ENCODE results near the gene MYCT1.
"Not testable (repeated sequence)": the region's sequence is repeated elsewhere in the genome, so short reads cannot be mapped to it uniquely, and the experiment has no call there.

Gene MYCT1

DNA sequence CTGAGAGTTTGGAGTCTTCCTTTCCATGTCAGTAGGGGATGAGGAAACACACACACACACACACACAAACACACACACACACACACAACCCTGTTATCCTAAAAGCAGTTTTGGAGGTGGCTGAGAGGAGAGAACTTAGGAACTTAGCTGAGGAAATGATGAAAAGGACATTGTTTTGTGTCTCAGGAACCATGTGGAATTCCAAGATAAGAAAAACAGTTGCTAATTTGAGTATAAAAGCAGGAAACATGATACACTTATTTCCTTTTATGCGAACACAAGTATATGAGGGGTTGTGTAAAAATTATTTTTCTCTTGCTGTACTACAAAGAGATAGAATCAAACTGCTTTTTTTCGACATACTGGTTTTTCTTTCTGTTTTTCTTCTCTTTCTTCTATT is at the start of gene MYCT1:
MYCT1 (plus strand) TSS at position 264 of the 400 bp plus-strand sequence; CDS start at position 270, 6 bp downstream.
- DNase-seq: no peak

GRCh38 chr6:152648105-152648504 is 49.6 kb upstream of the MYCT1 start:
- DNase-seq: no peak

DNA sequence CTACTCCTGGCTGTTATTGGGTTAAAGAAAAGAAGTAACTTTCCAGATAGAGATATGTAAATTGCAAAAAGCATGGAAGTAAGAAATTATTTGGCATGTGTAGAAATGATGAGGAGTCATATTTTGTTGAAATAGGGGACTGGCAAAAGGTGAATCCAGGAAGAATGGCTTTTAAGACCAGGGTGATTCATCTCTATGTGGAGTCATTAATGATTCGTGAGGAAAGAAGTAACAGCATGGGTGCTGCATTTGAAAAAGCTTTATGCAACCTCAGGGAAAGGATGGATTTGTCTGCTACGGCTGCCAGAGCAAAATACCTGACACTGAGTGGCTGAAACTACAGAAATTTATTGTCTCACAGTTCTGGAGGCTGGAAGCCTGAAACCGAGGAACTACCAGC is 45.7 kb upstream of the MYCT1 start:
- no peak for DNase-seq

GRCh38 chr6:152661776-152662175 is 35.9 kb upstream of the MYCT1 start:
- no peak for DNase-seq

- DNase-seq: peak in 1 of 2 donors; percentile 2
Observed at GRCh38 chr6:152669895-152670294, 27.8 kb upstream of the MYCT1 start.

- DNase-seq: no peak
Observed at GRCh38 chr6:152671171-152671570, 26.5 kb upstream of the MYCT1 start.

GRCh38 chr6:152673236-152673635 is 24.5 kb upstream of the MYCT1 start:
- no peak for DNase-seq

DNA sequence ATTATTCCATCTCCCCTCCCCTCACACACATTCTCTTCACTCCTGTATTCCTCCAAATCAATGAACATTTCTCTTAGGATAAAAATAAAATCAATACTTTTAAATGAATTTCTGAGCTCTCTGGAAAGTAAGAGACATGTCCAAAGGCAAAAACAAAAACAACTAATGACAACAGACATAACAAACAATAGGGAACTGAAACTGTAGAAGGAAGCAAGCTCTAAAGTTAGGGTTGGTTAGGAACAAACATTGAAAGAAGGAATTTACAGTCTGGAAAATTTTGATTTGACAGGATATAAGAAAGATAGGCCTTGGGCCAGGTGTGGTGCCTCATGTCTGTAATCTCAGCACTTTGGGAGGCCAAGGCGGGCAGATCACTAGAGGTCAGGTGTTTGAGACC is 17.5 kb upstream of the MYCT1 start:
- no peak for DNase-seq

GRCh38 chr6:152680879-152681517 is 16.7 kb upstream of the MYCT1 start:
- no peak for DNase-seq

DNA sequence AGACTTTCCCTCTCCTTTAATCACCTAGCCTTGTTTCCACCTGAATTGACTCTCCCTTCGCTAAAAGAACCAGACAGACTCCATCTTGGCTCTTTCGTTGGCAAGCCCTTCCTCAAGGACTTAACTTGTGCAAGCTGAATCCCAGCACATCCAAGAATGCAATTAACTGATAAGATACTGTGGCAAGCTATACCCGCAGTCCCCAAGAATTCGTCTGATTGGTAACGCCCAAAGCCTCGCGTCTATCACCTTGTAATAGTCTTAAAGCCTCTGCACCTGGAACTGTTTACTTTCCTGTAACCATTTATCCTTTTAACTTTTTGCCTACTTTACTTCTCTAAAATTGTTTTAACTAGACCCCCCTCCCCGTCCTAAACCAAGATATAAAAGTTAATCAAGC is 15.6 kb upstream of the MYCT1 start:
- DNase-seq: no peak

DNA sequence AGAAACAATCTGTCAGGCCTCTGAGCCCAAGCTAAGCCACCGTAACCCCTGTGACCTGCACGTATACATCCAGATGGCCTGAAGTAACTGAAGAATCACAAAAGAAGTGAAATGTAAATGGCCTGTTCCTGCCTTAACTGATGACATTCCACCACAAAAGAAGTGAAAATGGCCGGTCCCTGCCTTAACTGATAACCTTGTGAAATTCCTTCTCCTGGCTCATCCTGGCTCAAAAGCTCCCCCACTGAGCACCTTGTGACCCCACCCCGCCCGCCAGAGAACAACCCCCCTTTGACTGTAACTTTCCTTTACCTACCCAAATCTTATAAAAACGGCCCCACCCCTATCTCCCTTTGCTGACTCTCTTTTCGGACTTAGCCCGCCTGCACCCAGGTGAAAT is 14.8 kb upstream of the MYCT1 start:
- not testable (repeated sequence) for DNase-seq

DNA sequence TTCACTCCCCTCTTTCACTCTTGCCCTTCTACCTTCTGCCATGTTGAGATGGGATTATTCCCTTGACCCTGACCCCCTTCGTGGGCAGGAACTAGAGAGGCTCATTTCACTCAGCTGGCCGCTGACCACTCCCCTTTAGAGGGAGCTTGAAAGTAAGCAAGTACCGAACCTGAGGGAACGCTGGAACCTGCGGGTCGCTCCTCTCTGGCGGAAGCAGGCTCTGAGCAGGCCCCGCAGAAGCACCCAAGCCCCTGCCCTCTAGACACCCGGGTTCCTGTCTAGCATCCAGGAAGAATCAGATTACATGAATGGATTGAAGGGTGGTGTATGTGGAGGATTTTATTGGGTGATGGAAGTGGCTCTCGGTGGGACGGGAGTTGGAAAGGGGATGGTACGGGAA is 11.9 kb upstream of the MYCT1 start:
- no peak for DNase-seq

DNA sequence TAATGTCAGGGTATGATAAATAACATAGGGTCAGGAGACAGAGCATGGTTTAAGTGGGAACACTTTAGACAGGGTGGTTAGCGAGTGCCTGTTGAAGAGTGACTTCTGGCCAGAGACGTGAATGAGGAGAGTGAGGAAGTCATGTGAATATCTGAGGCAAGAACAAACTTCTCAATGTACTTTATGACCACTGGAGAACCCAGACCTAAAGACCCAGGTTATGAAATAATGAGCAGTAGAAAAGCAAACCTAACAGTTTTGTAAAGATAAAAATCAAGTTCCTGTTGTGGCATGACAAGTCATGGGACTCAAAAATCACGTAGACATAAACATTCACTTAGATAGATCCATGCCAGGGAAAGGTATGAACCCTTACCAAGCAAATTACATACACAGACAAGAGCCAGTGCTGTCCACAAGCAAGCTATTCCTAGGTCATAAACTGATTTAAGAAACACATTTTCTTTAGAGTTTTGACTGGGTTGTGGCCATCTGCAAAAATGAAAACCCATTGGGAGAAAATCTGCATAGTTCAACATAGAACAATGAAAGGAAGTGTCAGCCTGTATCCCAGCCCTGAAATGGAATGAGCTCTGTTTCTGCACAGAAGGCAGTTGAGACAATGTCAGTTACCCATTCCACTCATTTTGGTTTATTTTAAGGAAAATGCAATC is 2.2 kb upstream of the MYCT1 start:
- no peak for DNase-seq

- no peak for DNase-seq
Observed at GRCh38 chr6:152696522-152696921, 1.2 kb upstream of the MYCT1 start.

DNA sequence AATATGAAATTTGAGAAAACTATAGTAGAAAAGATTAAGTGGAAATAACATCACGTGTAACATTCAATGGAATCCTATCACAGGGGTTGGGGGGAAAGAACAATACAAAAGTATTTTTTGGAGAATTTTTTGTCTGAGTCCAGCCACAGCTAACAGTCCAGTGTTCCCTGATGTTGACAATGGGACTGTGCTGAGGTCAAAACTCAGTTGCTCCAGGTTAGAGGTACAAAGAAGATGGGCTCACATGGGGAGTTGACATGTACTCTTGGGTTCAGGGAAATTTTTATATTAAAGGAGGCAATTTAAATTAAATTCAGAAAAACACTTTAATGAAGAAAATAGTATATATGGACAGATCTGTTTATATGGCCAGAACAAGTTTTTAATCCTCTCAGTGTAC is 995 bp downstream of the MYCT1 start:
- no peak for DNase-seq

DNA sequence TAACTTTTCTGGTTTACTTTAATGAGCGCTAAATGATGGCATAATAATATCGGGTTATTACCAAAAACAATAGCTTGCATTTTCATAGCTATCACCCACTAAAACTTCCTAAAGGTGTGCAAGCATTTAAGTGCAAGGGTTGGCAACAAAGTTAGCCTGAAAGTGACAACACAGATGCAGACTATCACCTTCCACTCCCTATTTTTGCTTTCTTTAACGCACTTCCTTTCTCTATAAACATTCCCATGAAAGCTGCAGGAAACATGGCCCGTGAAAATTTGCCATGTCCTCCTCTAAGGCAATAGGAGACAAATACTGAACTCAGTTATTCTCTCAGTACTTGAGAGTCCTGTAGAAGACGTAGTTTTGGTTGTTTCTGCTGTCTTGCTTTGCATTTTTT is 2.7 kb downstream of the MYCT1 start:
- no peak for DNase-seq

- no peak for DNase-seq
Observed at GRCh38 chr6:152701081-152701862, 3.6 kb downstream of the MYCT1 start.

GRCh38 chr6:152701863-152702401 is 4.2 kb downstream of the MYCT1 start:
- no peak for DNase-seq

- DNase-seq: not testable (repeated sequence)
Observed at GRCh38 chr6:152703750-152704149, 6.1 kb downstream of the MYCT1 start.

GRCh38 chr6:152705327-152705726 is 7.6 kb downstream of the MYCT1 start:
- DNase-seq: no peak

GRCh38 chr6:152716322-152716721 is 18.6 kb downstream of the MYCT1 start:
- DNase-seq: no peak

- DNase-seq: no peak
Observed at GRCh38 chr6:152720974-152721373, 23.3 kb downstream of the MYCT1 start.

- DNase-seq: no peak
Observed at GRCh38 chr6:152721956-152722355, 24.3 kb downstream of the MYCT1 start.

GRCh38 chr6:152723398-152723797 is 25.7 kb downstream of the MYCT1 start:
- no peak for DNase-seq
